ENCODE data around the gene TGFBRAP1. TPM values are rescaled to one million over a fixed set of nuclear protein-coding genes. Genes with fewer than 3 reads are reported as not detected.
A peak's percentile ranks its signal among the peaks of the same experiment; 100 is the strongest.

The TGFBRAP1 gene
- polyA plus RNA-seq, 1 experiment = 7.9 TPM

DNA sequence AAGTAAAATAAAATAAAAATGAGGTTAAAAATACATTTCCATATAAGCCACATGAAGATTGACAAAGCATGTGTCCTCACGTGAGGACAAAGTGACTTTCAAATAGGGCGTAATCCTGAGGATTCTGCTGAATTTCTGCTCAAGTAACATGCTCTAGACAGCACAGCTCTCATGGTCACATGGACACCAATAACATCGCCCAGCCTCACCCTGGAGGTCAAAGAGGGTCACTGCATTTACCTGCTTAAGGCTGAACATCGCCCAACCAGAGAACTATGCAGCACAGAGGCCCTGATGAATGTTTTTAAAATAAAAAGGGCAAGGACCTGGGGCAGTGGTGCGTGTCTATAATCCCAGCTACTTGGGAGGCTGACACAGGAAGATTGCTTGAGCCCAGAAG, 30.2 kb downstream of the TGFBRAP1 start:
- TF ChIP-seq, protein P1, sequence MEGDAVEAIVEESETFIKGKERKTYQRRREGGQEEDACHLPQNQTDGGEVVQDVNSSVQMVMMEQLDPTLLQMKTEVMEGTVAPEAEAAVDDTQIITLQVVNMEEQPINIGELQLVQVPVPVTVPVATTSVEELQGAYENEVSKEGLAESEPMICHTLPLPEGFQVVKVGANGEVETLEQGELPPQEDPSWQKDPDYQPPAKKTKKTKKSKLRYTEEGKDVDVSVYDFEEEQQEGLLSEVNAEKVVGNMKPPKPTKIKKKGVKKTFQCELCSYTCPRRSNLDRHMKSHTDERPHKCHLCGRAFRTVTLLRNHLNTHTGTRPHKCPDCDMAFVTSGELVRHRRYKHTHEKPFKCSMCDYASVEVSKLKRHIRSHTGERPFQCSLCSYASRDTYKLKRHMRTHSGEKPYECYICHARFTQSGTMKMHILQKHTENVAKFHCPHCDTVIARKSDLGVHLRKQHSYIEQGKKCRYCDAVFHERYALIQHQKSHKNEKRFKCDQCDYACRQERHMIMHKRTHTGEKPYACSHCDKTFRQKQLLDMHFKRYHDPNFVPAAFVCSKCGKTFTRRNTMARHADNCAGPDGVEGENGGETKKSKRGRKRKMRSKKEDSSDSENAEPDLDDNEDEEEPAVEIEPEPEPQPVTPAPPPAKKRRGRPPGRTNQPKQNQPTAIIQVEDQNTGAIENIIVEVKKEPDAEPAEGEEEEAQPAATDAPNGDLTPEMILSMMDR (IDR thresholded peaks at IDR 0.05; ENCODE audit: low read depth, low read length) = 0 out of 2 replicates have a peak, but pooled peaks have one; percentile 5
- ChIA-PET POLR2A (no interaction called here), CTCF (interaction anchor here (1.3 to 1.7 kb wide), 3 partner anchors 9 to 185 kb away, joined by 3 to 4 read pairs (median 3); no protein-coding TSS in a partner anchor)
- Histone ChIP-seq H3K27ac (ENCODE audit: low read depth, low read length) (no peak overlapping the region), H3K4me3 (ENCODE audit: low read depth, low read length) (no peak overlapping the region), H3K27me3 (ENCODE audit: control insufficient read depth, insufficient read depth, low read length) (no peaks in the 10 kb centered on the region), H3K9me3 (ENCODE audit: control insufficient read depth, insufficient read depth, low read length) (no peaks in the 10 kb centered on the region)
- no peak for DNase-seq (ENCODE audit: low read depth, low spot score)

DNA sequence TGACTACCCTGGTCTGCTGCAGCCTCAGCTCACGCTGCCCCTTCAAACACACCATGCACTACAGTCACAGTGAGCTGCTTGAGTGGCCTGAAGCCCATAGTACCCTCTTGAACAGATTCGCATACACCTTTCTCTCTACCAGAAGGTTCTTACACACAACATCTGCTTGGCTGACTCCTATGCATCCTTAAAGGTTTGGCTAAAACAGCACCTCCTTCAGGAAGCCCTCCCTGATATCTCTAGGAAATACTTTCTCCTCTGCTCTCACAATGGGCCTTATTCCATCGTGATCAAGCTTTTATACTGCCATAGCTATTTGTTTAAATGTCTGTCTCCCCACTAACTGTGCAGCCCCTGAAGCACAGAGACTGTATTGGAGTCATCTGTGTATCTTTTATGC, 31.5 kb downstream of the TGFBRAP1 start:
- H3K9me3 ChIP-seq (ENCODE audit: control insufficient read depth, insufficient read depth, low read length) = no peaks in the 10 kb centered on the region
- POLR2A ChIA-PET = no interaction called here

DNA sequence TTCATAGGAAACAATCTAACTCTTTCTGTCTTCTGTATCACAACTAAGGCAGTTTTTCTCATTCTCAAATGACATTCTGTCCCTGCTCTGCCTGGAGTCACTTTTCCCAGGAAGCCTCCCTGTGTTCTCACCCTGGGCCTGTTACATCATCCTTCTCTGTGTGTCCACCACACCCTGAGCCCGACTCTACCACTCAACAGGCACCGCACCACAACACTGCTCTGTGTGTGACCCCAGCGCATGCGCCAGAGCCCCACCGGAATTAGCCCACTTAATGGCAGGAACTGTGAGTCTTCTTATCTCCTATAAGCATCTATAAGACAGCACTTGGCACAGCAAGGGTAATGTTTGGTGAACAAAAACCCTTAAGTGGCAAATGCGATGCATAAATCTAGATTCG, 32.3 kb downstream of the TGFBRAP1 start:
- ChIA-PET CTCF (interaction anchor here (5.7 kb wide), 1 partner anchor 182 kb away, joined by 110 read pairs; no protein-coding TSS in a partner anchor), POLR2A (no interaction called here)
- no peaks in the 10 kb centered on the region for H3K27me3 ChIP-seq (ENCODE audit: control insufficient read depth, insufficient read depth, low read length)
- no peaks in the 10 kb centered on the region for H3K9me3 ChIP-seq (ENCODE audit: control insufficient read depth, insufficient read depth, low read length)
- H3K27ac ChIP-seq (ENCODE audit: low read depth, low read length) = no peak overlapping the region
- DNase-seq (ENCODE audit: low read depth, low spot score) = no peak
- TF ChIP-seq, protein P1 (IDR thresholded peaks at IDR 0.05; ENCODE audit: low read depth, low read length) = no peak
- H3K4me3 ChIP-seq (ENCODE audit: low read depth, low read length) = no peak overlapping the region

More for the DNA sequence above, 31.5 kb downstream of the TGFBRAP1 start:
- TF ChIP-seq, protein P1 (IDR thresholded peaks at IDR 0.05; ENCODE audit: low read depth, low read length) = no peak
- DNase-seq (ENCODE audit: low read depth, low spot score) = no peak
- no peaks in the 10 kb centered on the region for H3K27me3 ChIP-seq (ENCODE audit: control insufficient read depth, insufficient read depth, low read length)
- no peak overlapping the region for H3K4me3 ChIP-seq (ENCODE audit: low read depth, low read length)
- no peak overlapping the region for H3K27ac ChIP-seq (ENCODE audit: low read depth, low read length)
- CTCF ChIA-PET = interaction anchor here (1.4 kb wide), 1 partner anchor 10 kb away, joined by 3 read pairs; no protein-coding TSS in a partner anchor

DNA sequence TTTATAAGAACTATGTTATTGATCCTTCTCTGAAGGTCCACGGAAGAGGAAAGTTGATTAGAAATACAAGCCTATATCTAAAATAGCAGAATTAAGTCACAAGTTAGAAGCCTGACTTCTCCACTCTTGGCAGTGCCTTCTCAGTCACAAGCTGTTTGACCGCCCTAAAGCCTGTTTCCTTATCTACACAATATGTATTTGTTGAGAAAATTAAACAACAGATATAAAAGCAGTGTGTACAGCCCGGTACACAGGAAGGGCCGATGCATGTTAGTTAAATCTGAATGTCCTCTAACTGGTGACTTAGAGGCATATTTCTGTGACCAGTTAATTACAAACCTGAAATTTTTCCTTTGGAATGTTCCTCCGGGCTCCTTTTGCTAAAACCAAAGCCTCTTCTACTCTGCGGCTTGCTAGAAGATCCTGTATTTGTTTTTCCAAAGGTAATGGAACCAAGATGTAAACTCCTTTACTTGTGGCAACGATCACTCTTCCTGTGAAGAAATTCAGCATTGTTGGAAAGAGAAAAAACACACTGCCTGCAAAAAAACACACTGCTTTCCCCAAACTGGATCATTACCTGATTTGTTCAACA, 33.4 kb downstream of the TGFBRAP1 start:
- DNase-seq (ENCODE audit: low read depth, low spot score) = no peak
- Histone ChIP-seq H3K9me3 (ENCODE audit: control insufficient read depth, insufficient read depth, low read length) (no peaks in the 10 kb centered on the region), H3K27ac (ENCODE audit: low read depth, low read length) (no peak overlapping the region), H3K4me3 (ENCODE audit: low read depth, low read length) (no peak overlapping the region), H3K27me3 (ENCODE audit: control insufficient read depth, insufficient read depth, low read length) (no peaks in the 10 kb centered on the region)
- TF ChIP-seq, protein P1 (IDR thresholded peaks at IDR 0.05; ENCODE audit: low read depth, low read length) = no peak
- CTCF ChIA-PET = interaction anchor here (0.6 to 5.7 kb wide), 6 partner anchors 18 to 278 kb away, joined by 3 to 110 read pairs (median 4); no protein-coding TSS in a partner anchor
- POLR2A ChIA-PET = no interaction called here

DNA sequence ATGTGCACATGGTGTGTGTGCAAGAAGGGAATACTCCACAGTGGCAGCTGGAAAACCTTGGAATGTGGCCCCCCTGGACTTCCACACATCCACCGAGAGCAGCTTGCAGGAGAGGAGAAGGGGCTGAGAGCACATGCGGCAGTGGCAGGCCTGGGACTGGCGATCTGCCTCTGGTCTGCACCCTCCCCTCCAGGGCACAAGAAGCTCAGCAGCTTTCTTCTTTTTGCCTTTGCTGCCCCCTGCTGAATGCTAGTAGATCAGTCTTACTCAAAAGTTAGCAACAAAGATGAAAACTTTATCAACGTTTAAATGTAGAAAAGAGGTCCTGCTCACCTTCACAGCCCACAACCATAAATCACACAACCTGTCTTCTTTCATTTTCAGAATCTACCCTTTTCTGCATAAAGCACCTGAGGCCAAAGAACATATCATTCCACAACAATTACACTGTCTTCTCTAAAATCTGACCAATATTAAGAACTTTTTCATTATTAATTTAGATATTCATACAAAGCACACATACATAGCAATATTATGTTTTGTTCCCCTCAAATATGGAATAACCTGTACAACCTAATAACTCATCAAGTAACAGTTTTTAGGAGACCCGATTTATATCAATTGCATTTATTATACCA, 34.6 kb downstream of the TGFBRAP1 start:
- H3K9me3 ChIP-seq (ENCODE audit: control insufficient read depth, insufficient read depth, low read length) = no peaks in the 10 kb centered on the region
- no peak overlapping the region for H3K27ac ChIP-seq (ENCODE audit: low read depth, low read length)
- ChIA-PET CTCF (interaction anchor here (0.6 to 5.7 kb wide), 28 partner anchors 9 to 635 kb away, joined by 3 to 110 read pairs (median 4); partner anchors contain the start of gene GPR45), POLR2A (no interaction called here)
- no peak overlapping the region for H3K4me3 ChIP-seq (ENCODE audit: low read depth, low read length)
- no peaks in the 10 kb centered on the region for H3K27me3 ChIP-seq (ENCODE audit: control insufficient read depth, insufficient read depth, low read length)
- TF ChIP-seq, protein P1 (IDR thresholded peaks at IDR 0.05; ENCODE audit: low read depth, low read length) = peak; percentile 80
- peak; percentile 34 for DNase-seq (ENCODE audit: low read depth, low spot score)

Data from AG04450 (cell line).